SJSA1 (cell line): Measurements from ENCODE around the gene SNCB. TPM values are rescaled to one million over a fixed set of nuclear protein-coding genes. Genes with fewer than 3 reads are reported as not detected.

ENCODE experiments used
- DNase-seq, 2 experiments: peaks; one replicate each; pipeline ENCODE4 v3.0.0-alpha.2; 2015 to 2020; ENCODE audit warnings: low spot score in 2 of 2, low read depth in 1 of 2
- H3K27ac ChIP-seq: fragments of 250-450 bp; sonication (Bioruptor Pico); 2 replicates; pipeline ENCODE4 v1.5.1; 2020; ENCODE audit warnings: mild to moderate bottlenecking, moderate library complexity
- H3K27me3 ChIP-seq: fragments of 250-450 bp; sonication (Bioruptor Pico); replicated peaks from 2 replicates; pipeline ENCODE4 v1.5.1; 2020; ENCODE audit warnings: mild to moderate bottlenecking, moderate library complexity
- H3K36me3 ChIP-seq: fragments of 250-450 bp; sonication (Bioruptor Pico); 2 replicates; pipeline ENCODE4 v1.5.1; 2020; ENCODE audit warnings: mild to moderate bottlenecking
- H3K4me1 ChIP-seq: fragments of 250-450 bp; sonication (Bioruptor Pico); replicated peaks from 2 replicates; pipeline ENCODE4 v1.6.1; 2021; ENCODE audit warnings: mild to moderate bottlenecking
- H3K4me3 ChIP-seq: fragments of 250-450 bp; sonication (Bioruptor Pico); 2 replicates; pipeline ENCODE4 v1.5.1; 2020; ENCODE audit warnings: mild to moderate bottlenecking
- H3K9me3 ChIP-seq: fragments of 250-450 bp; sonication (Bioruptor Pico); replicated peaks from 2 replicates; pipeline ENCODE4 v1.5.1; 2020; ENCODE audit warnings: mild to moderate bottlenecking
- total RNA-seq: library from RNA; depleted of rRNA; stranded (reverse); fragments of >200 nt; shearing (Covaris generic); gene quantifications from 2 replicates; pipeline ENCODE4 v1.2.3, GENCODE V29; 2014

Gene SNCB
- total RNA-seq, 1 experiment from 2014 or later, result not detected

DNA sequence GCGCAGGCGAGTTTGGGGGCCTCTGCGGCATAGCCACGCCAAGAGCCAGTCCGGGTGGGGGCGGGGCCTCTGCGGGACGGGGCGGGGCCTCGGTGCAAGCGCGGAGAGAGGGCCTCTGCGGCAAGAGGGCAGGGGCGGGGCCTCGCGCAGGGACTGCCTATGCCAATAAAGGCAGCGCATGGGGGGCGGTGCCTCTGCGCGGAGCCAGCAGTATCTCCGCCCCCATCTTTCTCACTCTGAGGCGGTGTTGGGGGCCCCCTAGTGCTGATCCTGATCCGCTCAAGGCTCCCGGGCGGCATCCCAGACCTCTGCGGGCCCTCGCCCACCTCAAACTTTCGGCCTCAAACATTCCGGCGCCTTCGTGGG lies 11.1 kb downstream of the SNCB start:
- H3K9me3 ChIP-seq, result 0 out of 2 replicates have a peak, but pooled peaks cover 2% of the 10 kb centered on the region
- H3K27ac ChIP-seq, result no peak overlapping the region
- peaks cover 59% of the 10 kb centered on the region for H3K27me3 ChIP-seq
- peaks cover 29% of the 10 kb centered on the region for H3K4me1 ChIP-seq
- H3K4me3 ChIP-seq, result no peak overlapping the region
- no peaks in the 10 kb centered on the region for H3K36me3 ChIP-seq
- DNase-seq, result peak; percentile 83 to 94

DNA sequence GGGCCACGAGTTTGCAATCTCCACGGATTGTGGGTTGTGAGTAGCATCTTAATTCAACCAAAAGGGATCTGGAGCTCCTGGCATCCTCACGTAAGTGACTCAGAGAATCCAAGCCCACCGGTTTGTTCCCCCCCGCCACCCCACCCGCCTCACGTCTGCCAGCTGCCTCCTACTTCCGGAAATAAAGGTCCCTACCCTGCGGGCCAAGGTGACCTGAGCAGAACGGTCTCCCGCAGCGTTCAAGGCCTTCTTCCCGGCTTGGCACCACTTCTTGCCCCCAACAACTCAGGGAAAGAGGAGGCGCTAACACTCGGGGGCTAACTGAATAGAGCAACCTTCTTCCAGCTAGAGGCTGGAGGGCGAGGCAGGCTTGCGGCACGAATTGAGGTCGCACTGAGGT lies 11.6 kb downstream of the SNCB start:
- no peak overlapping the region for H3K27ac ChIP-seq
- peaks cover 55% of the 10 kb centered on the region for H3K27me3 ChIP-seq
- 0 out of 2 replicates have a peak, but pooled peaks cover 2% of the 10 kb centered on the region for H3K9me3 ChIP-seq
- no peaks in the 10 kb centered on the region for H3K36me3 ChIP-seq
- H3K4me1 ChIP-seq, result peaks cover 33% of the 10 kb centered on the region
- H3K4me3 ChIP-seq, result no peak overlapping the region
- DNase-seq, result no peak

DNA sequence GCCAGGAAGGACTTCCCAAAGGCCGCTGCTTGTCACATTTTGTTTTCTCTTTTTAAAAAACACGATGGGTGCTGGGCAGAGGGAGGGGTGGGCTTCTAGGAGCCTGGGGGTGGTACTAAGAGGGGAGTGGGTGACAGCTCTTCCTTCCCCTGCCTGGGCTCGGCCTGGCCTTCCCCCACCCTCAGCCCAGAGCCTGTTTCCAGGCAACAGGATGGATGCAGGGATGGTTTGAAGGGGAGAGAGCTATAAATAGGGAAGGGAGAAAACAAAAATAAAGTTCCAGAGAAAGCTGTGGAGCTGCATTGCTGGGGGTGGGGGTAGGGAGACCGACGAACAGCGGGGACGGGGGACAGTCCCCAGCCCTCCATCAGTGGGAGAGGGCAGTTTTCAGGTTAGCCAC lies 13.8 kb downstream of the SNCB start:
- Histone ChIP-seq H3K4me1 (peaks cover 38% of the 10 kb centered on the region), H3K4me3 (no peak overlapping the region), H3K27me3 (peaks cover 38% of the 10 kb centered on the region), H3K27ac (no peak overlapping the region), H3K9me3 (0 out of 2 replicates have a peak, but pooled peaks cover 2% of the 10 kb centered on the region), H3K36me3 (no peaks in the 10 kb centered on the region)
- no peak for DNase-seq

DNA sequence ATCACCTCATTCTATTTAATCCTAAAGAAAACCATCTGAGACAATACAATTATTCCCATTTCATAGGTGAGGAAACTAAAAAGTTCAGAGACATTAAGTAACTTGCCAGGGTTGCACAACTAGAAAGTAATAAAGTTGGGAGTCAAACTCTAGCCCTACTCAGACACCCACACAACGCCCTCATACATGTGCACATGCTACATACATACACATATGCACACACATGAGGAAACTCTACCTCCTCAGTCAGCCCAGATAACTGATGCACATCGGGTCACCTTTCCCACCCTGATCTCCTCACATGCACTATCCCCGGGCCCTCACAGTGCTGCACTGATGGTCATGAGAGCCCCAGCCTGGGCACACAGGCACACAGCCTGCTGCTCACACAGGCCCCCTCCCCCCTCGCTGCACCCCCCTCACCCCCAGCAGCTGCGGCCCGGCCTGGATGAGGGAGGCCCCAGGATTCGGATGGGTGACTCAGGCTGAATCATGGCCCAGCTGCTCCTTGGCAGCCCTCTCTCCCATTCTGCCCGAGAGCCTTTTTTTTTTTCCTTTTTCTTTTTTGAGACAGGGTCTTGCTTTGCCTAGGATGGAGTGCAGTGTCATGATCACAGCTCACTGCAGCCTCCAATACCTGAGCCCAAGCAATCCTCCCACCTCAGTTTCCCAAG lies 15.4 kb downstream of the SNCB start:
- DNase-seq, result peak; percentile 44 to 85
- Histone ChIP-seq H3K36me3 (no peaks in the 10 kb centered on the region), H3K27ac (no peak overlapping the region), H3K4me3 (no peak overlapping the region), H3K27me3 (peaks cover 23% of the 10 kb centered on the region), H3K9me3 (0 out of 2 replicates have a peak, but pooled peaks cover 2% of the 10 kb centered on the region), H3K4me1 (peaks cover 39% of the 10 kb centered on the region)

DNA sequence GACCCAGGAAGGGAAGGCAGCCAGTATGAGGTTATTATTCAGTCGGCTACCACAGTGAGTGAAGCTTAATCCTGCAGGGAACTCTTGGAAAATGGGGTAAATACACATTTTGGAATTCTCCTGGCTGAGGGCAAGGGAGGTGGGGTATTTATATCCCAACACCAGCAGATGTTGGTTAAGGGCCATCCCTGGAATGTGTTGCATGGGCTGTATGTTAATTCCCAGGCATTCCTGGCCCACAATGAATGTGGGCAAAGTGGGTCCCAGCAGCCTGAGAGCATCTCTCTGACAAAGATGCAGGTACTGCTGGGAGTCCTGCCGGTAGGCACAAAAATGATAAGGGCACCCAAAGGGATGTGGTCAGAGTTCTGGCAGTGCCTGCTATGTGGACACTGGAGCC lies 17.5 kb downstream of the SNCB start:
- H3K4me1 ChIP-seq, result peaks cover 38% of the 10 kb centered on the region
- DNase-seq, result no peak
- no peaks in the 10 kb centered on the region for H3K9me3 ChIP-seq
- peaks cover 2% of the 10 kb centered on the region; the same call in 1 of the 2 replicates for H3K27me3 ChIP-seq
- H3K27ac ChIP-seq, result no peak overlapping the region
- no peak overlapping the region for H3K4me3 ChIP-seq
- no peaks in the 10 kb centered on the region; the same call in none of the 2 replicates for H3K36me3 ChIP-seq

DNA sequence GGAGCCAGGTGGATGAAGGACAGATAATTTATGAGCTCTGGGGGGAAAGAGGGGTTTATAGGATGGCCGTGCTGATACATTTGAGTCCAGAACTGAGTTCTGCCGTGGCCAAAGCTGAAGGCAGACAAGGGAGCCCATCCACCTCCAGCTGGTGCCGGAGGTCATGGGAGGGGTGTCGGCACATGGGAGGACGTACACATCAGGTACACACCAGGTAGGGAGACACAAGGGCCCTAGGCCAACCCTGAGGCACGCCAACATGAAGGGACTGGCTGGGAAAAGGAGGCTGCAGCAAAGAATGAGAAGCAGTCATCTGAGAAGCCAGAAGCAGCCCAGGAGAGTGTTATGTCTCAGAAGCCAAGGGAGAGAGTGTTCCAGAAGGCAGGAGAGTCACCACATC lies 18.3 kb downstream of the SNCB start:
- no peak for DNase-seq
- H3K4me1 ChIP-seq, result peaks cover 38% of the 10 kb centered on the region
- H3K27me3 ChIP-seq, result no peaks in the 10 kb centered on the region
- H3K4me3 ChIP-seq, result no peak overlapping the region
- no peaks in the 10 kb centered on the region for H3K9me3 ChIP-seq
- no peaks in the 10 kb centered on the region; the same call in none of the 2 replicates for H3K36me3 ChIP-seq
- H3K27ac ChIP-seq, result no peak overlapping the region

DNA sequence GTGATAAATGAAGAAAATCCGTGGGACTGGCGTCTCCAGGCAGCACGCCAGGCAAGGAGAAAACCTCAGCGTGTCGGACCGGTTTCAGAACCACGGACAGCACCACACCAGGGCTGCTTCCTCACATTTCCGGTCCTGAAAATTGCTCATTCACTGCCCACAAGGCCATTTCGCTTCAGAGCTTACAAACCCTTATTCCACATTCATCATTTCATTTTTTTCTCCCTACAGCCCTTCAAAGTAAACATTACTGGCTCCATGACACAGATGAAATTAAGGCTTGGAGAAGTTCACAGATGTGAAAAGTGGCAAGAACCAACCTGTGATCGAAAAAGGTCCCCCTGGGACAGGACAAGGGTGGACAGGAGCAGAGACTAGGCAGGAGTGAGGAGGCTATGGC lies 18.9 kb downstream of the SNCB start:
- H3K36me3 ChIP-seq, result no peaks in the 10 kb centered on the region; the same call in none of the 2 replicates
- H3K4me3 ChIP-seq, result no peak overlapping the region
- peaks cover 38% of the 10 kb centered on the region for H3K4me1 ChIP-seq
- H3K9me3 ChIP-seq, result no peaks in the 10 kb centered on the region
- H3K27me3 ChIP-seq, result no peaks in the 10 kb centered on the region
- H3K27ac ChIP-seq, result no peak overlapping the region
- DNase-seq, result peak; percentile 46 to 86

DNA sequence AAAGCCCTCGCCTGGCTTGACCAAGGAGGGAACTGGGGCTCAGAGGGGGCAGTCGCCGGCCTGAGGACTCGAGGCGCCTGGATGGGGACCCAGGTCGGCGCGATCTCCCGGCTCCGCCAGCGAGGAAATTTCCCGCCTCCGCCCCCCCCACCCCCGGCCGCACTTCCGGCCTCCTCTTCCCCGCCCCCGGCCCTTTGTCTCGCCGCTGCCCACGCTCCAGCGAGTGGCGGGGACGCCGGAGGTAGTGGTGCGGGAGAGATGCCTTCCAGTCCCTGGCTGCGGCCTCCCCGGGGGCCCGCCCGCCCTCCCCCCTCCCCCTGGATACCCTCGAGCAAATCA lies 19.9 kb downstream of the SNCB start:
- Histone ChIP-seq H3K27ac (no peak overlapping the region), H3K4me1 (peaks cover 32% of the 10 kb centered on the region), H3K36me3 (no peaks in the 10 kb centered on the region; the same call in none of the 2 replicates), H3K27me3 (no peaks in the 10 kb centered on the region), H3K9me3 (no peaks in the 10 kb centered on the region), H3K4me3 (peak overlapping the region; percentile 84)
- DNase-seq, result no peak

DNA sequence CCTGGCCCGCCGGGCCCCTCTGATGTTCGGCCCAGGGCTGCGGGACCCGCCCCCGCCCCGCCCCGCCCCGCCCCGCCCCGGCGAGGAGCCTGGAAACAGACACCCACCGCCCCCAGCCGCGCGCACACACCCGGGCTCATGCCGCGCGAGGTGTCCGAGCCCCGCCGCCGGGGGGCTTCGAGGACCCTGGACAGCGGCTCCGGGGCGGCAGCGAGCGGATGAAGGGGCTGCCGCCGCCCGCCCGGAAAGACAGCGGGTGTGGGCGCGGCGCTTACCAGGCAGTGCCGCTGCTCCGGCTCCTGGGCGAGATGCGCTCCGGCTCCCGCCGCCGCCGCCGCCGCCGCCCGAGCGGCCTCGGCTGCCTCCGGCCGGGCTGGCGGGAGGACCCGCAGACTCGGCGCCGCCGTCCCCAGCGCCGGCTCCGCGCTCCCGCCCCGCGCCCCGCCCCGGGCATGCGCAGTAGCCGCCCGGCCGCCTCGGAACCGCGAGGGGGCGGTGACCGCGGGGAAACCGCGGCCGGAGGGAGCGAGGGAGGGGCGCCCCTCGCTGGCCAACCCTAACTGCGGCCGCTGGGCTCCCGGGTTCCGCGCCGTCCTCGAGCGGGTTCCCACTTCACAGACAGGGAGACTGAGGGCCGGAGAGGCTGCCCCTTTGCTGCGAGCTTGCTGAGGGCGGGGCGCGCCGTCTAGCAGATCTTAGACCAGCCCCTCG lies 20.5 kb downstream of the SNCB start, which contains the start of gene GPRIN1:
Gene GPRIN1, minus strand, starts transcription at position 433 of the 711 bp plus-strand sequence. CDS start 10,322 bp downstream, outside the sequence.
- no peaks in the 10 kb centered on the region for H3K27me3 ChIP-seq
- peak; percentile 69 to 76 for DNase-seq

DNA sequence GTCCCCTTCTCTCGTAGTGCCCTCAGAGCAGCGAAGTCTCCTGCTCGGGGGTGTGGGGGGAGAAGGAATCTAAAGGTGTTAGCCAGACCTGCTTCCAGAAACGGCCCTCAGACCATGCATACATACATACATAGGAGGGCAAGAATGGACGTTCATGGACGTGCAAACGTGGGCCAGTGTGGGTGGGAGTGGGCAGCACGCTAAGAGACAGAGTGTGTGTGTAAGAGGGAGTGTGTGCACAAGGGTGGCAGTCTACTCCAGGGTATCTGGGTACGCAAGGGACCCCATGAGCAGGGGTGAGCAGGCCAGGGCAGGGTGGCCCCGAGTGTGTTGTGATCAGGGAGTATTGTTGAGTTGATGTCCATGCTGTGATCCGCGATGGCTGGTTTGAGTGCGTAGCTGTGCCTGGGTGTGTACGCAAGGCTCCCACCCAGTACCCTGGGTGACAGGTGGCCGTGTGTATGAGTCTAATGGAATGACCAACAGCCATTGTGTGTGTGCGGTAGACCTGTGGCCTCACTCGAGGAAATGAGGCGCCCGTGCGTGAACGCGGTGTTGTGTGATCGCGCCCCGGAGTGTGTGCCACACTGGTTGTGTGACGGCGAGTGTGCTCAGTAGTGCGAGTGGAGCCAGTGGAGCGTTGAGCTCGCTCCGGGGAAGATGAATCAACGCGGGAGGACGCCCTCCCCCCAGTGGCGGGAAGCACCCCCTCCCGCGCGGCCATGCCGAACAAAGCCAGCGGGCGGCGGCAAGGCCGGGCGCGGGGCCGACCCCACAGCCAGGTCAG lies 21.2 kb downstream of the SNCB start:
- peak overlapping the region; percentile 84 for H3K4me3 ChIP-seq
- no peaks in the 10 kb centered on the region; the same call in none of the 2 replicates for H3K36me3 ChIP-seq
- no peaks in the 10 kb centered on the region for H3K9me3 ChIP-seq
- DNase-seq, result no peak
- no peaks in the 10 kb centered on the region for H3K27me3 ChIP-seq
- H3K4me1 ChIP-seq, result peaks cover 21% of the 10 kb centered on the region
- H3K27ac ChIP-seq, result no peak overlapping the region

More for the DNA sequence above, 20.5 kb downstream of the SNCB start, which contains the start of gene GPRIN1:
- Histone ChIP-seq H3K4me3 (peak within 1 kb of the TSS; percentile 84), H3K4me1 (peaks cover 27% of the 10 kb centered on the region), H3K27ac (no peak within 1 kb of the TSS), H3K36me3 (no peaks in the 10 kb centered on the region; the same call in none of the 2 replicates), H3K9me3 (no peaks in the 10 kb centered on the region)

DNA sequence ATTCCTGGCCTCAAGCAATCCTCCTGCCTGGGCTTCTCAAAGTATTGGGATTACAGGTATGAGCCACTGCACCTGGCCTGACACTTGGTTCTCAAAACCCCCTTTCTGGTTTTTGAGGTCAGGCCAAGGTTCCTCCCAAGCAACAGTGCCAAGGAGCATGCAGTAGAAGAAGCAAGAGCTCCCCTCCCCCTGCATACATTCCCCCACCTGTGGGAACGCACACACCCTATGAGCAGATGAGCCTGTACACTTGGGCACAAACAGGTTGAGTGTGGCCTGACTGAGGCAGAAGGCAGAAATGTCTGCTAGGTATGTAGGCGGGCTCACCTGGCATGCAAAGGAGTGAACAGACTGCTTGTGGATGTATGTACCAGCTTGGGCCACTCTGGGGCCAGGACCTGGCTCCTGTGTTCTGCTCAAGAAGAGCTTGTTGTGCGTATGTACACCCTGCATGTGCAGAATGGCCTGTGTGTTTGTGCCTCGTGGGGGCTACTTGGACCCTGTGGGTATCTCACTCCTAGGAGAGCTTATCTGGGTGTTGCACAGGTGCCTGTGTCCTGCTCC lies 22.1 kb downstream of the SNCB start:
- DNase-seq, result no peak
- Histone ChIP-seq H3K27ac (no peak overlapping the region), H3K36me3 (no peaks in the 10 kb centered on the region; the same call in none of the 2 replicates), H3K27me3 (no peaks in the 10 kb centered on the region), H3K9me3 (no peaks in the 10 kb centered on the region), H3K4me1 (peaks cover 13% of the 10 kb centered on the region), H3K4me3 (no peak overlapping the region)

DNA sequence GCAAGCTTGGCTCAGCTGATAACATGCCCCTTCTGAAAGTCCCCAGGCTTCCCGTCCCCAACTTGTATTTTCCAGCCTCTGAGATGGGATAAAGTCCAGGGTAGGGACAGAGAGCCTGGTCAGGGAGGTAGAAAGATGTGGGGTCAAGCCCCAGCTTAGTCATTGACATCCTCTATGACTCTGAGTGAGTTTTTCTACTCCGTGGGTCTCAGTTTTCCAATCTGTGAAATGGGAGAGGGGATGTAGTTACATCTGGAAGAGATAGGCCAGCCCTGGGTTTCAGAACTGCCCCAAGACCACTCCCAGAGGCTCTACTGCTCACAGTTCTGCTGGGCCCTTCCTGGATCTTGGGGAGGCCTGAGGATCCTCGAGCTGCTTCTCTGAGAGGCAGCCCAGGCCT lies 23.5 kb downstream of the SNCB start:
- no peak overlapping the region for H3K4me3 ChIP-seq
- peaks cover 13% of the 10 kb centered on the region for H3K4me1 ChIP-seq
- no peaks in the 10 kb centered on the region for H3K27me3 ChIP-seq
- H3K27ac ChIP-seq, result no peak overlapping the region
- no peaks in the 10 kb centered on the region; the same call in none of the 2 replicates for H3K36me3 ChIP-seq
- H3K9me3 ChIP-seq, result no peaks in the 10 kb centered on the region
- no peak for DNase-seq

DNA sequence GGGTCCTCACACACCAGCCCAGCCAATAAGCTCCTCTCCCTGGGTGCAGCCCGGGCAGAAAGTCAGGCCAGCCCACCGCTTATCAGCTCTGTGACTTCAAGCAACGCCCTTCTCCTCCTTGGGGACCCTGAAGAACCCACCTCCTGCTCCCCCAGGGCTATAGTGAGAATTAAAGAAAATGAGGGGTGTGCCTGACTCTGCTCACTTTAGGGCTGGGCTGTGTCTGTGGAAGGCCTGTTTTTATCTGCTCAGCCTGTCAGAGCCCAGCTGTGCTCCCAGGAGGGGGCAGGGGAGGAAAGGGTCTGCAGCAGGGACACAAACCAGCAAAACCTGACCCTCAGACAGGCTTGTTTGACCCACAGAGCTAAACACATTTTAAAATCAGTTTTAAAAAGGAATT lies 24.3 kb downstream of the SNCB start:
- no peak for DNase-seq
- no peaks in the 10 kb centered on the region for H3K27me3 ChIP-seq
- no peaks in the 10 kb centered on the region; the same call in none of the 2 replicates for H3K36me3 ChIP-seq
- H3K4me3 ChIP-seq, result no peak overlapping the region
- no peaks in the 10 kb centered on the region for H3K9me3 ChIP-seq
- H3K4me1 ChIP-seq, result peaks cover 13% of the 10 kb centered on the region
- no peak overlapping the region for H3K27ac ChIP-seq
